Measurements from ENCODE around the gene HAUS1.

GRCh38 chr18:46156124-46156745, 52.0 kb downstream of the HAUS1 start:
- TF ChIP-seq CTCF (IDR thresholded peaks at IDR 0.05; ENCODE audit: low read depth, low read length) = no peak
- TF ChIP-seq POLR2A (IDR thresholded peaks at IDR 0.05; ENCODE audit: extremely low read depth, insufficient read length) = no peak
- no peak for TF ChIP-seq MYC (IDR thresholded peaks at IDR 0.05; ENCODE audit: low read depth, low read length)
- TF ChIP-seq MAX (IDR thresholded peaks at IDR 0.05; ENCODE audit: low read depth, low read length) = no peak
